GM04504 (cell line): ENCODE measurements around the gene SLC7A11.

Source experiments
- DNase-seq: peaks from one replicate; pipeline ENCODE4 v3.0.0-alpha.2; 2012; ENCODE audit warnings: low read depth

Gene SLC7A11

DNA sequence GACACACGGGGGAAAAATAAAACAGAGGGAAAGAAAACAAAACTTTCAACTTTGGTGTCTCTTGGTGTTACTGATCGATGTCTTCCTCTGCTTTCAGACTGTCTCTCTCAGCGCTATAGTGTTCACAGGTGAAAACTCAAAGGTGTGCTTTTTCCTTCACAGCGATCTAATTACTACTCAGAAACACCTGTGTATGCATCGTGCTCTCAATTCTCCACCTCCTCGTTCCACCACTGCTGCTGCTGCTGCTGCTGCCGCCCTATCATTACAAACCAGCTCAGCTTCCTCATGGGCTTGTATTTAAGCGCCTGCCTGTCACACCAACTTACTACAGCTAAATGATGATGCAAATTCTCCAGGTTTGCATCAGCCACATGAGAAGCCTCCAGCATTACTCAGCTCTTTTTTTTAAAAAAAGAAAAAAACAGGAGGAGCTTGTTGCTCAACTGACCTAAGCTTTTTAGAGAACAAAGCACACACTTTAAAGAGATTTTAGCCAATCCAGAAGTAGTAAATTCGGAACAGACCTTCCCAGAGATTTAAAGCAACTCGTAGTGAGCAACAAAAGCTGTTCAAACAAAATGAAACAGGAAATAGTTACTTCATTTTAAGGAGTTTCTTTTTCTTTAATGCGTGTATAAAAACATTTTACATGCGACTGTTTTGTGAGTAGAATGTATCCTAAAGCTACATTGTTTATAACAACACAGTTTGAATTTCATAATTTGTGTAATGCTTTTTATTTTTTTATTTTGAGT is at the start of gene SLC7A11:
Gene SLC7A11, minus strand, starts transcription at position 274 of the 758 bp plus-strand sequence. CDS start 280 bp downstream, outside the sequence.
- DNase-seq, result peak; percentile 96

DNA sequence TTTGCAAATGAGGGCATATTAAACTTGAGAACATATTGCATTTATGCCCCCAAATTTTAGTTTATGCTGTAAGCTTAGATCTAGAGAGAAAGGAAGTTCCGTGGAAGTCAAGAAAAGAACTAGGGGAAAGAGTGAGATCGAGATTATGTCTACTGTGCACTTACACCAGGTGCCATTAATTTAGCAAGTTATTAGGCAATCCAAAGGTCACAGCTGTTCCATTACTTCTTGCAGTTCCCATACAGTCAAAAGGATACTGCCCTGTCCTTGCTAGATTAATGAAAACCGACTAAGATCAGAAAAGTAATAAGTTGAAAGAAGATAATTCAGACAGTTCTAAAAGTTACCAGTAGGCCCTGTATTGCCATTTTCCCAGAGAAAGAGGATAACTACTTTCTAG is 49.3 kb upstream of the SLC7A11 start:
- DNase-seq, result no peak

DNA sequence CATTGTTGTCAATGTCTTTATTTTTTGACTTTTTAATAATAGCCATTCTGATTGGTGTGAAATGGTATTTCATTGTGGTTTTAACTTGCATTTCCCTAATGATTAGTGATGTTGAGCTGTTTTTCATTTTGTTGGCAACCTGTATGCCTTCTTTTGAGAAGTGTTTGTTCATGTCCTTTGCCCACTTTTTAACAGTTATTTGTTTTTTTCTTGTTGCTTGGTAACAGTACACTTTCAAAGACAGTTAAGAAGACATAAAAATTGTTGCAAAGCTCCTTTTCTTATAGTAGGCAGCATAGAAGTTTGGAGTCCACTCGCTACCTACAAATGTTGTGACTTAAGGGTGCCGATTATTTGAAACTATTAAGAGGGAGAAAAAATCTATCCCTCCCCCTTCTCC is 48.7 kb upstream of the SLC7A11 start:
- DNase-seq, result no peak

DNA sequence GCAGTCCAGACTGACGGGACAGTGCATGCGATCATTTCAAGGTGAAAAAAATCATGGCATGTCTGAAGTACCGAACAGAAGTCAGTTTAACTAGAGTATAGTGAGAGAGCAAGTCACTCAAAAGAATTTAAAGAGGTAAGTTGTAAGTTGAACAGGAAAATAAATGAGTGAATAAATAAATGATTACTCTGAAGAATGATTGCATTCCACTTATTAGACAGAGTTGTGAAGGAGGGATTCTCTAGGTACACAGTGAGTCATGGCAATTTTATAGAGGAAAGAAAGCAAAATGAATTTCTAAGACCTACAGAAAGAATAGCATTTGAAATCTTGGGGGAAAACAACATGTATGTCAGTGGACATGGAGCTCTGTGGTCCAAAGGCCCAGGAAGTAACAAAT is 37.1 kb upstream of the SLC7A11 start:
- DNase-seq, result no peak

DNA sequence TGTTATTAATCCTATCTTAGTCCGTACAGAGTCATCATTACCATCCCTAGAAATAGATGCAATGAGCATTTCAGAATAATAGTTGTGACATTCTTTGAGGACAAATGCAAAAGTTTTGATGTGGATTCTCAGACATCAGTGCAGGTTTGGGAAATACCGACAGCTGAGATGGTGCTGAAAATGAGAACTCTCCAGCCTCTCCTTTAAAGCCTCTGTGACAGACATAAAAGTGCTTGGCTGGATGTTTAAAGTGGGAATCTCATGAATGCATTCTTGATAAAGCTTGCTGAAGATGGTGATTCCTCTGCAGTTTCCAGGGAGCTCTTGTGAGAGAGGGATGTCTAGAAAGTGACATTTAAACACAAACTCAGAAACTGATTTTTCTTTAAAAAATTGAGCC is 35.0 kb upstream of the SLC7A11 start:
- DNase-seq, result no peak

DNA sequence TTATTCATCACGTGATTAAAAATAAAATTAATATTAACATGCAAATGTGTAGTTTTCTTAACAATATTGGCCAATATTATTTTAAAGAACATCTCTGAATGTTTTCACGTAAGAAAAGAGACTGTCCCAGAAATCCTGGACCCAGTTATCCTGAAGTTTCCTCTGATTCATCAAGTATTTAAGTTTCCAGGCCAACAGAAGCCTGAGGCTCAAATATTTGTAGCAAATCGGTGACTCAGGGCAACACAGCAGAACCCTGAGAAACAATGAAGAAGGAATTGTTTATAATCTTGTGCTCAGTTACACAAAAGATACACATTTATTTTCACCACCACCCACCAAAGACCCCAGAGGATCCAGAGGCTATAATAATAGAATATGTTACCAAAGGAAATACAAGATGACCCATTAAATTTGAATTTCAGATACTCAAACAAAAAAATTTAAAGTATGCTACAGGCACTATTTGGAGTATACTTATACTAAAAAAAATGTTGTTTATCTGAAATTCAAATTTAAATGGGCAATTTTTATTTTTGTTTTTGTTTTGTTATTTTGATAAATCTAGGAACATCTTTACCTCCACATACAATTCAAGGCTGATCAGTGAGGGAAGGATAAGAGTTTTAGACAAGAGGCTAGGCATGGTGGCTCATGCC is 33.9 kb upstream of the SLC7A11 start:
- peak; percentile 83 for DNase-seq

DNA sequence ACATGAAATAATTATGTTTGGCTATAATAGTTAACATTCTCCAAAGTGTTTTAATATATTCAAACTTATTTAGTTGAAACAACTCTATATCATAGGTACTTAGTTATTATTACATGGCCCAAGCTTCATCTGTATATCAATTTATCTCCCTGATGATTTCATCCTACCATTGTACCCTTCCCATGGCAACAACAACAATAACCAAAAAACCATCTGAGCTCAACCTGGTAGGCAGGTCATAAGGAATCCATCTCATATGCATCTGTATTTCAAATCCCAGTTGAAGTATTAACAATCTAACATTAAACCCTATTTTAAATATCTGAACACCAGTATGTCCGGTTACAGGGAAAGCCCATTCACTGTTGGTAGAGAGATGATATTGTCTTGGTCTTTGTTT is 33.1 kb upstream of the SLC7A11 start:
- no peak for DNase-seq

DNA sequence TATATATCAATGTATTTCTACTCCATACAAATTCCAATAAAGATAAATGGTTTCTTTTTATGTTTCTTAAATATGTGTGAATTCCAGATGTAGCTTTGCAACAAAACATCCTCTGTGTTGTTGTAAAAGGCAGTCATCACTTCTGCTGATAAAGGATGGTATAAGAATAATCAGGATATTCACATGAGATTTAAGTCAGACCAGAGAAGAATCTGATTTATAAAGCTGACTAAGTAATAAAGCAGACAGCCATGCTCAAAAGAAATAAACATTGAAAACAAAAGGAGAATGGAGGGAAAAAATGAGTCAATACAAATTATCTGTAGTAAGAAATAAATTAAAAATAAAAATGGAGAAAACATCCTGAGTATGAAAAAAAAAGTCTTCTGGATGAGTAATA is 27.0 kb upstream of the SLC7A11 start:
- no peak for DNase-seq

DNA sequence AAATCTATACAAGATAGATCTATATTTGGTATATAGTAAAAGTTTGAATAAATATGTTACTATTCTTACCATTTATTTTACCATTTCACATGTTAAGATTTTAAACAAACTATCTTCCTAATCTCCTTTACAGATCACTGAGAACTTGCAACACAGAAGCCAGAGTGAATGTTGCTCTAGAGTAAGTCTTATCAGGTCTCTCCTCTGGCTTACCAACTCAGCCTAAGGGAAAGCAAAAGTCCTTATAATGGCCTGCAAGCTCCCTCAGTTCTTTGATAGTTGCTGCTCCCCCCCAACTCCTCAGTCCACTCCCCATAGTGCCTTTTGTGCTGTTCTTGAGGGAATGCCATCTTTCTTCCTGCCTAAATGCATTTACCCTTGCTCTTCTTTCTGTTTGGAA is 25.7 kb upstream of the SLC7A11 start:
- no peak for DNase-seq

DNA sequence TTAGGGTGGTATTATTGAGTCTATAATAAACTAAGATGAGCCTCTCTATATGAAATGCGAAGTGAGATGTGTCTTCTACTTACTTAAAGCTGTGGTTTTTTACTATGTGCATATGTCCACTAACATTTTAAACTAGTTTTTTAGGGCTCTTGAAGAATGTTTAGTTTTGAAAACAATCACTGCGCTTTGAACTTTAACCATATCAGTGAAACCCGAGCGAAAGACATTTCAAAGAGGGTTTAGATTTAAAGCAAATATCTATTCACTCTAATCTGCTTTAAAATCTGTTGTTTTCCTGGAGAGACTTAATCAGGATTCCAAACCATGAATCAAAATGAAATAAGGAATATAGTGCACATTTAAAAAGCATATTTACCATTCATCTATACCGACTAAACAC is 24.8 kb upstream of the SLC7A11 start:
- DNase-seq, result no peak

DNA sequence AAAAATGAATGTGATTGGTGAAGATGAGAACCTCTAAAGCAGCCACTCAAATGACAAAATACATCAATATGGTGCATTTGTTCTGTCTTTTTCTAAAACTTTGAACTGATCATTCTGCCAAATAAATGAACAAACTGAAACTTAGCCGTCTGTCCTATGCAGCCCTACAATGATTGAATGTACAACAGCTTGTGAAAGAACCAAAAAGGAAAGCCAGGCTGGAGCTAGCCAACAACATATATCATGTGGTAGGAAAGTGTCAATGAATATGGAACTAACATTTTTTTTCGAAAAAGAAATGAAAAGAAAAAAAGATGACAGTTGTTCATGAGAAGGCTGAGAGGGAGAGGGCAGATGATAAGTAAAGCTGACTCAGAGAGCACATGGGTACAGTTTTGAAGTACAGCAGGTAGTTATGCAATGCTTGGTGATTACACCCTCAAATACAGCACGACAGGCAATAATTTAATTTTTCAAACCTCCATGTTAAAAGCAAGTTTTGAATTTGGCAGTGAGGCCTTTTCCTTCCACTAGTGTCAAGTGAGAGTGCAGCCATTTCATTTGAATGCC is 21.2 kb upstream of the SLC7A11 start:
- no peak for DNase-seq

DNA sequence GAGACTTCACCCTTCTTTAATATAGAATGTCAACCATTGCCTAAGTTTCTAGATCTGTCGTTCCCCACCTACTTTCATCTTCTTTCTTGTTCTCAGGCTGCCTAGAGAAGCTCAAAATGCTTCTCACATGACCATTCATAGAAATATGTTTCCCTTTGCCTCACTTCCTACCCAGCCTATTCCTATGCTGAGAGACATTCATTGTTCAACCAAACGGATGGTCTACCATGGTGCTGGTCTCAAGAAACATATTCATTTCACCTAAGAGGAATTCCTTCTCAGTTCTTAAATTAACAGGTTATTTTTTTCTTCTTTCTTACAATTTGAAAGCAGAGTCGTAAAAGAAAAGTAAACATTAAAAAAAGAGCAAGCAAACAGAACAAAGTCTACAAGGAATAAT is 20.3 kb upstream of the SLC7A11 start:
- no peak for DNase-seq

DNA sequence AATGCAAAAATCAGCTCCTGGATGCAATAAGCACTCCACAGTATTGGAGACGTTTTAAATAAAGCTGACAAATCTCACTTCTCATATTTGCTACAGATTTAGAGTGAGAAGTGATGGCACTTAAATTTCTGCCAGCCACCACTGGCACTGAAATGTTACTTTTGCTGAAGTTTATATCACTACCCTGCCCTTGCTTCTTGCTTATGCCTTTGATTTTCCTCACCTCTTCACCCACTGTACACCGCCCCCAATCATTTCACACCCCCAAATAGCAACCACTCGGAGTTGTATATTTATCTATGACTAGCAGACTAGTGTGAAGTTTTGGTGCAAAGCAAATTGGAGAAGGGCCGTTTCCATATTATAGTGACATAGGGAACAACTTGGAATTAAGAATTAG is 19.9 kb upstream of the SLC7A11 start:
- DNase-seq, result no peak

DNA sequence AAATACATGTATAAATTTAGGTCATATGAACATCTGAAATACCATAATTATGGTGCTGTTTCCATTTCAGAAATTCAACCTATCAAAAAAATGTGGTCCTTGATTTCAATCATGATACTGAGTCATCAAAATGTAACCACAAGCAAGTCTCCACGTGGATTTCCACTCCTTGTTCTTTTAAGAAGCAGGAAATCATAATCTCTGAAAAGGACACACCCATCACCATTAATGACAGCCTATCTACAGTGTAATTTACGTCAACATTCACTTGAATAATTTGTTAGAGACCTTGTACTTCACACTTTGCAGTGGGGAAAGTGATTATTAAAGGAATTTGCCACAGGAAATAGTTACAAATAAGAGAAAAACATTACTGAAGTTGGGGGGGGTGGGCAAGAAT is 17.7 kb upstream of the SLC7A11 start:
- no peak for DNase-seq

DNA sequence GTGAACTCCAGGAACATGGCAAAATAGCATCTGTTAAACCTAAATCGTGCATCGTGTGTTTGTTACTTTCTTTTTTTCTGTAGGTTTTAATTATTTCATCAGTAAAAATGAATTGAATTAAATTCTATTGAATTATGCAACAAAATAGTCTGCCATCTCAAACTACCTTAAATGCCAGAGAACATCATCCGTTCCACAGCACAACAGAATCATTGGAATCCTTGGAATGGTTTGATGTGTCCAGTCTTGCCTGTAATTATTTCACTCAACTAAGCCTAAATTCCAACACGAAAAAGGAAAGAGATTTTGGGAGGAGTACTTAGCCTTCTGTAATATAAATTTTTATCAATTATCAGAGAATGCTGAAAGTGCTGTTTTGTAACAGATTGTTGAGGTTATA is 17.1 kb upstream of the SLC7A11 start:
- DNase-seq, result no peak

DNA sequence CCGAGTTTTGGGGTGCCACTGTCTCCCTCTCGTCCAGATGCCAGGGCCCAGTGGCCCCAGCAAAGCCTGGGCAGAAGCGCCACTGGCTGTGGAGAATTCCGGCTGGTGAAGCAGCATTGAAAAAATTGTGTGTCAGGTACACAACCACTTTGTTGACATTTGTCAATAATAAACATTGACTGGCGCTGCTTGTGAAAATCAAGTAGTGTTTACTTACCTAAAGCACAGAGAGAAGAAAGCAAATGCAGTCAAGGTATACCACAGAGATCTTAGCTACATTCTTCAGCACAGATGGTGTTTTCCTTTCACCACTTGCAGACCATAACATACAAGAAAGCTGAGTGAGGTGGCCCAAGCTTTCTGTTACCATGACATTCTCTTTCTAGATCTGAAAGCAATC is 14.5 kb upstream of the SLC7A11 start:
- no peak for DNase-seq

DNA sequence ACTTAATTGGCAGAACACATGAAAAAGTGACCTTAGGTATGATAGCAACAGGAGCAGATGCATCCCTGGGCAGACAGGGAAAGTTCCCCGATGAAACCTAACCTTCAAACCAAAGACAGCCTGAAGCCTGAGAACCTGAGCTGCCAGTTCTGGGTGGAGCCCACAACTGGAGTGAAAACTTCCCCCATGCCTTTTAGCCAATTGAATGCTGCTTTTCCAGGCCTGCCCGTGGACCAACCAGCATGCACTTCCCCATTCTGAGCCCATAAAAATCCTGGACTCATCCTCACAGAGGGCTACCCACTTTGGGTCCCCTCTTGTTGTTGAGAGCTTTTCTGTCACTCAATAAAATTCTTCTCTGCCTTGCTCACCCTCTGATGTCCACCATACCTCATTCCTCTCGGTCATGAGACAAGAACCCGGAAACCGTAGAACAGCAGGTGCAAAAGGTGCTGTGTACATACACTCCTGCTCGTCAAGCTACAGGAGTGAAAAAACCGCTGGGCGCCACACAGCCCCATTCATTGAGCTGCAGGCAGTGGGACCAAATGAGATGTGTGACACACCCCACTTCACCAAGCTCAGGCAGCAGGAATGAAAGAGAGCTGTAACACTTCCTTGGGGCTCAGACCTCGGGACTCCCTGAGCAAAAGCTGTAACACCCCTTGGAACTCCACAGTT is 13.9 kb upstream of the SLC7A11 start:
- DNase-seq, result no peak

DNA sequence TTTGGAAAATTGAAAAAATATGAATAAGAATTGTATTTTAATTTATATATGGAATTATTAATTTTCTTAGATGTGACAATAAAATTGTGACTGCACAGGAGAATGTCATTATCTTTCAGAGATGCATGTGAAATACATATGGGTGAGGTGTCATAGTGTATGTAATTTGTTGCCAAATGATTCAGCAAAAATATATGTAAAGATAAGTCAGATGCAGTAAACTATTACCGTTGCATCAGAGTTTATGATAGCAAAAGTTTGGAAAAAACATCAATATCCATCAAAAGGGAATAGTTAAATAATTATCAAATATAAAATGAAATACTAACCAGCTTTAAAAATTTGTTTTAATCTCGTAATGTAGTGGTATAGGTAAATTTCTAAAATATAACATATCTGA is 10.4 kb upstream of the SLC7A11 start:
- no peak for DNase-seq

DNA sequence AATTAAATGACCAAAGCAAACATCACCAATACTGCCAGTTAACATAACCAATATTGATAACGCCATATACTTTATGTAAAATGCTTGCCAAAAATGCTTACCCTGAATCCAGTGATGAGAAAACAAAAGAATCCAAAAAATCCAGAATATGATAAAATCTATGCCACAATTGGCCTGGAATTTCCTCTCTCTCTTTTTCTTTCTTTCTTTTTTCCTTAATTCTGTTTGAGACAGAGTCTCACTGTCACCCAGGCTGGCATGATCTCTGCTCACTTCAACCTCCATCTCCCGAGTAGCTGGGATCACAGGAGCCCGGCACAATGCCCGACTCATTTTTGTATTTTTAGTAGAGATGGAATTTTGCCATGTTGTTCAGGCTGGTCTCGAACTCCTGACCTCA is 9.8 kb upstream of the SLC7A11 start:
- no peak for DNase-seq

DNA sequence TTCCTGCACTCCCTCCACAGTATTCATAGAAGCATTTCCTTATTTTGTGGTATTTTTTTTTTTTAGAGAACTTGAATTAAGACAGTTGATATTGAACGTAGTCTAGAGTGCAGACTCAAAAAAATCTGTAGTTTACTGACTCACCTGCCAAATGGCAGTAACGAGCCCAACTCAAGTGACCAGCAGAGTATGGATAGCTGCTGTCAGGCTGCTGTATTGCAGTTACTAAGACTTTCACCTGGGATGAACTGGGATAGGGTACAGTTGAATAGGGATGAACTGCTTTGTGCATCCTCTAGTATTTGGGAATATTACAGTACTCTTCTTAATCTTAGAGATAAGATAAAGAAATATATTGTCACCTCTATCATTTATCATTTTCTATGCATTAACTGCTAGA is 7.0 kb upstream of the SLC7A11 start:
- no peak for DNase-seq

DNA sequence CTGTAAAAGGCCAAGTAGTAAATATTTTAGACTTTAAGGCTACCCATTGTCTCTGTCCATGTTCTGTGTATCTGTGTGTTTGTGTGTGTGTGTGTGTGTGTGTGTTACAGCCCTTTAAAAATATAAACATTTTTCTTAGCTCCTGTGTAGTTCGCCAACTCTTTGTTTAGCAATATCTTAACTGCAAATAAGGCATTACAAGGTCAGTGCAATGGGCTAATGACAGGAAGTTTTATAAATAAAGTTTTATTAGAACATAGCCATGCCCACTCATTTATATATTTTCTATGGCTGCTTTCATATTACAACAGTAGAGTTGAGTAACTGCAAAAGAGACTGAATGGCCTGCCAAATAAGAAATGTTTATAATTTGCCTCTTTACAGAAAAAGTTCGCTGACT is 5.9 kb upstream of the SLC7A11 start:
- DNase-seq, result no peak

DNA sequence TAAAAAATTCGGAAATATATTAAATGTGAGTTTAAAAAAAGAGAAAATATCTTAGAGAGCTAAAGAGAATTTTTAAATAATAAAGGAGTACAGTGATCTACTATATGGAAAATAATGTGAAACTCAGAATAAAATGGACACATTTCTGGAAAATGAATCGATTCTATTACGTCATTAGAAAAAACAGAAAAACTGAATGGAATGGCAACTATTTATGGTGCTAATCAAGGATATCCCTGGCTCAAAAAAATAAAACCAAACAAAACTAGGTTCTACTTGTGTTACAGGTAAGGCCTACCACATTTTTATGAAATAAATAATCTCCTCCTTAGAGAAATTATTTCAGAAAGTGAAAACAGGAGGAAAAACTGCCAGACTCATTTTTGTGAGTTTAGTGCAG is 5.5 kb upstream of the SLC7A11 start:
- no peak for DNase-seq

DNA sequence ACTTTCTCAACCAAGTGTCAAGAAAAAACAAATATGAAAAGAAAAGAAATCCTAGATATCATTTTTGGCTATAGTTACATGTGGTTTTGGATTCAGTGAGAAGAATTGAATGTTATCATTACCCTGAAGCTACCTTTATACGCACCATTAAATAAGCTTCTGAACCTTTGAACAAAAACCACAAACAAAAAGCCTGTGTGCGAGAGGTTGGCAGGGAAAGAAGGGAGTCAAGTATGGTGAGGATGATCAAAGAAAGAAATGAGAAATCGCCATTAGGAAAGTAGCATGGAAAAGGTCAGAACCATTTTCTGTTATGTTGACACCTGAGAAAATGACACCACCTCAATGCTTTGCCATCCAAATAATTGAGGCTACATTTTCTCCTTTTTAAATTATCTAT is 1.2 kb upstream of the SLC7A11 start:
- DNase-seq, result no peak
